H9 (cell line): Measurements from ENCODE around the gene KDM4C. TPM values are rescaled to one million over a fixed set of nuclear protein-coding genes. Genes with fewer than 3 reads are reported as not detected.

Experiments used
- DNase-seq: peaks from one replicate; pipeline ENCODE4 v3.0.0-alpha.2; 2017
- H2AFZ ChIP-seq: one replicate; pipeline ENCODE4 v1.6.1; 2013; ENCODE audit warnings: mild to moderate bottlenecking, low read length, control low read depth, moderate library complexity
- H2AK5ac ChIP-seq: 2 replicates; pipeline ENCODE4 v1.6.1; 2013; ENCODE audit warnings: low read length, control low read depth, mixed read lengths; ENCODE audit not compliant: insufficient read length
- H2BK120ac ChIP-seq: one replicate; pipeline ENCODE4 v1.6.1; 2013; ENCODE audit warnings: low read depth, mild to moderate bottlenecking, low read length, control low read depth, inconsistent platforms; ENCODE audit not compliant: poor library complexity, severe bottlenecking
- H2BK12ac ChIP-seq: 2 replicates; pipeline ENCODE4 v1.6.1; 2013; ENCODE audit warnings: low read length, control low read depth, mixed read lengths, low read depth; ENCODE audit not compliant: insufficient read length
- H2BK15ac ChIP-seq: 2 replicates; pipeline ENCODE4 v1.6.1; 2013; ENCODE audit warnings: low read depth, low read length, control low read depth
- H2BK20ac ChIP-seq: one replicate; pipeline ENCODE4 v1.6.1; 2013; ENCODE audit warnings: low read depth, mild to moderate bottlenecking, low read length, control low read depth, inconsistent platforms; ENCODE audit not compliant: poor library complexity, severe bottlenecking
- H2BK5ac ChIP-seq: 2 replicates; pipeline ENCODE4 v1.6.1; 2013; ENCODE audit warnings: low read length, control low read depth, mixed read lengths; ENCODE audit not compliant: insufficient read length
- H3K14ac ChIP-seq: 2 replicates; pipeline ENCODE4 v1.6.1; 2013; ENCODE audit warnings: low read length, control low read depth; ENCODE audit not compliant: insufficient read depth
- H3K18ac ChIP-seq: 2 replicates; pipeline ENCODE4 v1.6.1; 2013; ENCODE audit warnings: low read depth, mild to moderate bottlenecking, mixed read lengths, low read length, control low read depth; ENCODE audit not compliant: insufficient read length
- H3K23ac ChIP-seq: 2 replicates; pipeline ENCODE4 v1.6.1; 2013; ENCODE audit warnings: low read length, control low read depth, mixed read lengths, low read depth; ENCODE audit not compliant: insufficient read length
- H3K23me2 ChIP-seq: 2 replicates; pipeline ENCODE4 v1.6.1; 2013; ENCODE audit warnings: low read depth, mild to moderate bottlenecking, mixed read lengths, low read length, control low read depth; ENCODE audit not compliant: insufficient read length, poor library complexity, severe bottlenecking
- H3K27ac ChIP-seq: 2 replicates; pipeline ENCODE4 v1.5.1; 2013; ENCODE audit warnings: low read length, control low read depth, mixed read lengths, low read depth; ENCODE audit not compliant: insufficient read length
- H3K27me3 ChIP-seq: 2 replicates; pipeline ENCODE4 v1.6.1; 2013; ENCODE audit warnings: low read length, control low read depth, inconsistent platforms; ENCODE audit not compliant: insufficient read depth
- H3K4ac ChIP-seq: 2 replicates; pipeline ENCODE4 v1.6.1; 2013; ENCODE audit warnings: low read depth, mild to moderate bottlenecking, control low read depth, inconsistent platforms, low read length, moderate library complexity
- H3K4me1 ChIP-seq: 2 replicates; pipeline ENCODE4 v1.6.1; 2013; ENCODE audit warnings: low read length, control low read depth, inconsistent platforms; ENCODE audit not compliant: insufficient read depth
- H3K4me2 ChIP-seq: 2 replicates; pipeline ENCODE4 v1.6.1; 2013; ENCODE audit warnings: low read length, control low read depth, mixed read lengths; ENCODE audit not compliant: insufficient read length, insufficient read depth
- H3K56ac ChIP-seq: 2 replicates; pipeline ENCODE4 v1.6.1; 2013; ENCODE audit warnings: low read depth, mild to moderate bottlenecking, mixed read lengths, low read length, control low read depth; ENCODE audit not compliant: insufficient read length
- H3K79me1 ChIP-seq: 2 replicates; pipeline ENCODE4 v1.6.1; 2013; ENCODE audit warnings: low read depth, mild to moderate bottlenecking, moderate library complexity, low read length, control low read depth, inconsistent platforms; ENCODE audit not compliant: insufficient read depth, poor library complexity, severe bottlenecking
- H3K79me2 ChIP-seq: 2 replicates; pipeline ENCODE4 v1.6.1; 2013; ENCODE audit warnings: low read length, control low read depth, inconsistent platforms; ENCODE audit not compliant: insufficient read depth
- H3K9ac ChIP-seq: 2 replicates; pipeline ENCODE4 v1.6.1; 2013; ENCODE audit warnings: low read length, control low read depth, mixed read lengths; ENCODE audit not compliant: insufficient read length; ENCODE audit errors: extremely low read depth
- H3K9me3 ChIP-seq: one replicate; pipeline ENCODE4 v1.6.1; 2013; ENCODE audit warnings: low read depth, low read length, inconsistent platforms; ENCODE audit not compliant: control insufficient read depth
- H3T11ph ChIP-seq: one replicate; pipeline ENCODE4 v1.6.1; 2013; ENCODE audit warnings: mild to moderate bottlenecking, low read length, control low read depth, inconsistent platforms
- H4K20me1 ChIP-seq: one replicate; pipeline ENCODE4 v1.6.1; 2013; ENCODE audit not compliant: control insufficient read depth, insufficient read length, insufficient read depth
- H4K5ac ChIP-seq: 2 replicates; pipeline ENCODE4 v1.6.1; 2013; ENCODE audit warnings: low read depth, mild to moderate bottlenecking, mixed read lengths, low read length, control low read depth; ENCODE audit not compliant: insufficient read length
- H4K8ac ChIP-seq: replicated peaks from 2 replicates; pipeline ENCODE4 v1.6.1; 2013; ENCODE audit warnings: low read length, control low read depth, mixed read lengths, low read depth; ENCODE audit not compliant: insufficient read length
- H4K91ac ChIP-seq: 2 replicates; pipeline ENCODE4 v1.6.1; 2013; ENCODE audit warnings: low read depth, mild to moderate bottlenecking, moderate library complexity, mixed read lengths, low read length, control low read depth; ENCODE audit not compliant: insufficient read length
- H3K27ac Mint-ChIP-seq, 3 experiments: 2 replicates in 2 of 3; 3 replicates in 1 of 3; pipeline ENCODE4 v1.8.0; 2020 to 2021; ENCODE audit warnings: mixed read lengths in 3 of 3, mild to moderate bottlenecking in 1 of 3, moderate library complexity in 1 of 3
- H3K27me3 Mint-ChIP-seq: 2 replicates; pipeline ENCODE4 v1.8.0; 2021; ENCODE audit warnings: low read depth, mild to moderate bottlenecking, moderate library complexity, mixed read lengths
- H3K36me3 Mint-ChIP-seq, 3 experiments: 2 replicates in 2 of 3; 3 replicates in 1 of 3; pipeline ENCODE4 v1.8.0; 2020 to 2021; ENCODE audit warnings: low read depth in 3 of 3, mixed read lengths in 3 of 3; ENCODE audit not compliant: insufficient read depth in 1 of 3
- H3K4me1 Mint-ChIP-seq, 2 experiments: 2 replicates each; pipeline ENCODE4 v1.8.0; 2020; ENCODE audit warnings: mixed read lengths in 2 of 2
- H3K4me3 Mint-ChIP-seq, 2 experiments: 2 replicates in 1 of 2; 3 replicates in 1 of 2; pipeline ENCODE4 v1.8.0; 2020 to 2021; ENCODE audit warnings: mild to moderate bottlenecking in 2 of 2, mixed read lengths in 2 of 2, moderate library complexity in 1 of 2
- H3K9me3 Mint-ChIP-seq, 2 experiments: 2 replicates in 1 of 2; 3 replicates in 1 of 2; pipeline ENCODE4 v1.8.0; 2020; ENCODE audit warnings: mild to moderate bottlenecking in 2 of 2, mixed read lengths in 2 of 2, moderate library complexity in 1 of 2
- WGBS: extraction: QIAGEN DNeasy Blood & Tissue Kit; methylation state at CpG from one replicate; pipeline ENCODE4 v1.1.7; 2013; ENCODE audit warnings: missing lambda C conversion rate, low lambda C conversion rate, mixed read lengths; ENCODE audit not compliant: insufficient read length; ENCODE audit errors: extremely low coverage; 5-methylcytosine and 5-hydroxymethylcytosine counted together
- total RNA-seq: library from RNA; stranded (reverse); gene quantifications from 2 replicates; pipeline ENCODE4 v1.2.1, GENCODE V29; 2021
- TF ChIP-seq, protein P1 (sequence below): fragments of 200-600 bp; sonication (generic); conservative IDR thresholded peaks from 3 replicates; pipeline ENCODE4 v1.8.0; 2021; ENCODE audit warnings: antibody characterized with exemption, mild to moderate bottlenecking

Gene KDM4C
- total RNA-seq, 1 experiment from 2014 or later = 24.0 TPM

DNA sequence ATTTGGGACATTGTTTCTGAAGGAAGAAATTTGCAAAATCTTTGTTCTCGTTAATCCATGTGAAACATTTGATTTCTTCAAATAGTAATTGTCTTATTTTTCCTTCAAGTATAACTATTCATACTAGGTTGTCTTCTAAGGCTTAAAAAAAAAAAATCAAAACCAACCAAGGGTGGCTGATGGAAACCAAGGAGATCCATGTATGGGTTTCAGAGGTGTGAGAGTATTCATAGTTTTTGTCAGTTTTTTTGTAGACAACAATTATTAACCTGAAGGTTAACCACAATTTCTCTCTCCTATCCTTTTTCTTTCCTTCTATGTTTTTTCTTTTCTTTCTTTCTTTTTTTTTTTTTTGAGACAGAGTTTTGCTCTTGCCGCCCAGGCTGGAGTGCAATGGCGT lies 35.4 kb downstream of the KDM4C start:
- H3K27ac Mint-ChIP-seq = no peak overlapping the region
- Histone ChIP-seq H3K9ac (no peak overlapping the region), H2BK20ac (no peak overlapping the region), H3K27ac (no peak overlapping the region), H2BK120ac (no peak overlapping the region), H3K4ac (no peak overlapping the region), H4K20me1 (no peaks in the 10 kb centered on the region), H3K4me1 (peaks cover 4% of the 10 kb centered on the region; the same call in 1 of the 2 replicates), H3K27me3 (no peaks in the 10 kb centered on the region), H2BK15ac (no peak overlapping the region), H4K8ac (no peak overlapping the region), H2AK5ac (no peak overlapping the region), H4K91ac (no peak overlapping the region), H2AFZ (no peak overlapping the region), H3K14ac (no peak overlapping the region), H3K56ac (no peak overlapping the region), H2BK5ac (no peak overlapping the region), H3K4me2 (no peak overlapping the region), H3K18ac (no peak overlapping the region), H3K23me2 (no peaks in the 10 kb centered on the region), H3K23ac (no peak overlapping the region), H2BK12ac (no peak overlapping the region), H3T11ph (no peak overlapping the region), H4K5ac (no peak overlapping the region), H3K79me1 (no peaks in the 10 kb centered on the region), H3K9me3 (no peaks in the 10 kb centered on the region), H3K79me2 (no peaks in the 10 kb centered on the region)
- no peak for DNase-seq
- WGBS = no CpG with 5 or more reads among the region's 3 CpGs
- TF ChIP-seq, protein P1, sequence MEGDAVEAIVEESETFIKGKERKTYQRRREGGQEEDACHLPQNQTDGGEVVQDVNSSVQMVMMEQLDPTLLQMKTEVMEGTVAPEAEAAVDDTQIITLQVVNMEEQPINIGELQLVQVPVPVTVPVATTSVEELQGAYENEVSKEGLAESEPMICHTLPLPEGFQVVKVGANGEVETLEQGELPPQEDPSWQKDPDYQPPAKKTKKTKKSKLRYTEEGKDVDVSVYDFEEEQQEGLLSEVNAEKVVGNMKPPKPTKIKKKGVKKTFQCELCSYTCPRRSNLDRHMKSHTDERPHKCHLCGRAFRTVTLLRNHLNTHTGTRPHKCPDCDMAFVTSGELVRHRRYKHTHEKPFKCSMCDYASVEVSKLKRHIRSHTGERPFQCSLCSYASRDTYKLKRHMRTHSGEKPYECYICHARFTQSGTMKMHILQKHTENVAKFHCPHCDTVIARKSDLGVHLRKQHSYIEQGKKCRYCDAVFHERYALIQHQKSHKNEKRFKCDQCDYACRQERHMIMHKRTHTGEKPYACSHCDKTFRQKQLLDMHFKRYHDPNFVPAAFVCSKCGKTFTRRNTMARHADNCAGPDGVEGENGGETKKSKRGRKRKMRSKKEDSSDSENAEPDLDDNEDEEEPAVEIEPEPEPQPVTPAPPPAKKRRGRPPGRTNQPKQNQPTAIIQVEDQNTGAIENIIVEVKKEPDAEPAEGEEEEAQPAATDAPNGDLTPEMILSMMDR = no peak
- no peaks in the 10 kb centered on the region for H3K27me3 Mint-ChIP-seq
- no peak overlapping the region for H3K4me3 Mint-ChIP-seq
- H3K4me1 Mint-ChIP-seq = peaks cover 13 to 15% of the 10 kb centered on the region in 2 experiments
- H3K36me3 Mint-ChIP-seq = peaks cover 30 to 34% (median 32%) of the 10 kb centered on the region in 3 experiments
- H3K9me3 Mint-ChIP-seq = peaks cover 0 to 9% of the 10 kb centered on the region in 2 experiments; a peak in 2 of 5 replicates
